HCT116 (cell line): ENCODE results near the gene PWP2.

Experiments used
- CEBPB ChIP-seq: IDR thresholded peaks from 2 replicates; pipeline ENCODE4 v1.6.1; 2012; ENCODE audit warnings: low read depth
- ELF1 ChIP-seq: IDR thresholded peaks from 2 replicates; pipeline ENCODE4 v1.6.1; 2012; ENCODE audit warnings: low read depth, borderline replicate concordance
- EZH2 ChIP-seq: fragments of 200-600 bp; sonication (generic); IDR thresholded peaks from 2 replicates; pipeline ENCODE4 v1.6.1; 2017; ENCODE audit warnings: antibody characterized with exemption, mixed run types
- POLR2A ChIP-seq: IDR thresholded peaks from 2 replicates; pipeline ENCODE4 v1.7.0; 2011; ENCODE audit warnings: borderline replicate concordance; ENCODE audit not compliant: insufficient read depth, insufficient read length; ENCODE audit errors: extremely low read depth
- POLR2AphosphoS5 ChIP-seq: IDR thresholded peaks from 2 replicates; pipeline ENCODE4 v1.6.1; 2011; ENCODE audit warnings: mild to moderate bottlenecking, low read depth, low read length, moderate library complexity
- RAD21 ChIP-seq: IDR thresholded peaks from 2 replicates; pipeline ENCODE4 v1.6.1; 2012; ENCODE audit warnings: low read depth, mild to moderate bottlenecking
- SIN3A ChIP-seq: IDR thresholded peaks from 2 replicates; pipeline ENCODE4 v1.6.1; 2012; ENCODE audit warnings: low read depth
- SP1 ChIP-seq: IDR thresholded peaks from 2 replicates; pipeline ENCODE4 v1.6.1; 2012; ENCODE audit warnings: low read depth
- SRF ChIP-seq: IDR thresholded peaks from 2 replicates; pipeline ENCODE4 v1.6.1; 2012; ENCODE audit warnings: low read depth
- YY1 ChIP-seq: IDR thresholded peaks from 2 replicates; pipeline ENCODE4 v1.6.1; 2011; ENCODE audit warnings: low read length, low read depth, moderate library complexity, mild to moderate bottlenecking; ENCODE audit not compliant: insufficient replicate concordance; ENCODE audit errors: extremely low read depth
- TF ChIP-seq, protein P1 (sequence below), 3 experiments: fragments of 200-600 bp in 1 of 3; sonication (generic) in 1 of 3; IDR thresholded peaks in 2 of 3; conservative IDR thresholded peaks in 1 of 3; 2 replicates each; pipeline ENCODE4 v1.5.1; 2012 to 2017; ENCODE audit warnings: low read depth in 2 of 3, low read length in 2 of 3, antibody characterized with exemption in 1 of 3, borderline replicate concordance in 1 of 3, control low read depth in 1 of 3, mild to moderate bottlenecking in 1 of 3, mixed read lengths in 1 of 3, mixed run types in 1 of 3, moderate library complexity in 1 of 3; ENCODE audit not compliant: insufficient read depth in 1 of 3
- TF ChIP-seq, protein P2 (sequence below): IDR thresholded peaks from 2 replicates; pipeline ENCODE4 v1.6.1; 2011; ENCODE audit warnings: mild to moderate bottlenecking, low read length, moderate library complexity; ENCODE audit not compliant: insufficient replicate concordance; ENCODE audit errors: extremely low read depth
- TF ChIP-seq, protein P3 (sequence below): IDR thresholded peaks from 2 replicates; pipeline ENCODE4 v1.6.1; 2012; ENCODE audit warnings: low read depth
- TF ChIP-seq, protein P4 (sequence below): IDR thresholded peaks from 2 replicates; pipeline ENCODE4 v1.6.1; 2012

DNA sequence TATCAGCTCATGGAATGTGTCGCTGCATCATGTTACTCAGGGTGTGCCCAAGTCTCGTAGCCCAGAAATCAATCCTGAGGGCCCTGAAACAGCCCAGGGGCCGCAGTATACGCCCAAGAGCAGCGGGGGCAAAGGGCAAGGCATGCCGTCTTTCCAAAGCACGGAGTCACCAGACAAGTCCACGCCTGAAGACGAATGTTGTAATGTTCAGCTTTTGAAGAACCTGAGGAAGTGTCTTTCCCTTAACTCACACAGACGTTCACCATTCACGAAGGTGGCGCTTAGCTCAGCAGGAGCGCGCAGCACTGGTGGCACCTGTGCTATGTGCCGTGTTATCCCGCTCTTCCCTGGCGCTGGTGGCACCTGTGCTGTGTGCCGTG, 18.8 kb upstream of the PWP2 start:
- TF ChIP-seq, protein P1, sequence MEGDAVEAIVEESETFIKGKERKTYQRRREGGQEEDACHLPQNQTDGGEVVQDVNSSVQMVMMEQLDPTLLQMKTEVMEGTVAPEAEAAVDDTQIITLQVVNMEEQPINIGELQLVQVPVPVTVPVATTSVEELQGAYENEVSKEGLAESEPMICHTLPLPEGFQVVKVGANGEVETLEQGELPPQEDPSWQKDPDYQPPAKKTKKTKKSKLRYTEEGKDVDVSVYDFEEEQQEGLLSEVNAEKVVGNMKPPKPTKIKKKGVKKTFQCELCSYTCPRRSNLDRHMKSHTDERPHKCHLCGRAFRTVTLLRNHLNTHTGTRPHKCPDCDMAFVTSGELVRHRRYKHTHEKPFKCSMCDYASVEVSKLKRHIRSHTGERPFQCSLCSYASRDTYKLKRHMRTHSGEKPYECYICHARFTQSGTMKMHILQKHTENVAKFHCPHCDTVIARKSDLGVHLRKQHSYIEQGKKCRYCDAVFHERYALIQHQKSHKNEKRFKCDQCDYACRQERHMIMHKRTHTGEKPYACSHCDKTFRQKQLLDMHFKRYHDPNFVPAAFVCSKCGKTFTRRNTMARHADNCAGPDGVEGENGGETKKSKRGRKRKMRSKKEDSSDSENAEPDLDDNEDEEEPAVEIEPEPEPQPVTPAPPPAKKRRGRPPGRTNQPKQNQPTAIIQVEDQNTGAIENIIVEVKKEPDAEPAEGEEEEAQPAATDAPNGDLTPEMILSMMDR (IDR thresholded peaks at IDR 0.05 in 2 of 3, conservative IDR thresholded peaks at IDR 0.05 in 1 of 3; ENCODE audit: borderline replicate concordance in 1 of 3, insufficient read depth in 1 of 3, low read depth in 2 of 3, low read length in 2 of 3): no peak
- TF ChIP-seq SRF (no peak), POLR2A (no peak), RAD21 (no peak), CEBPB (no peak), EZH2 (no peak), SP1 (no peak), SIN3A (no peak), POLR2AphosphoS5 (no peak), YY1 (no peak), ELF1 (no peak)
- TF ChIP-seq, protein P2, sequence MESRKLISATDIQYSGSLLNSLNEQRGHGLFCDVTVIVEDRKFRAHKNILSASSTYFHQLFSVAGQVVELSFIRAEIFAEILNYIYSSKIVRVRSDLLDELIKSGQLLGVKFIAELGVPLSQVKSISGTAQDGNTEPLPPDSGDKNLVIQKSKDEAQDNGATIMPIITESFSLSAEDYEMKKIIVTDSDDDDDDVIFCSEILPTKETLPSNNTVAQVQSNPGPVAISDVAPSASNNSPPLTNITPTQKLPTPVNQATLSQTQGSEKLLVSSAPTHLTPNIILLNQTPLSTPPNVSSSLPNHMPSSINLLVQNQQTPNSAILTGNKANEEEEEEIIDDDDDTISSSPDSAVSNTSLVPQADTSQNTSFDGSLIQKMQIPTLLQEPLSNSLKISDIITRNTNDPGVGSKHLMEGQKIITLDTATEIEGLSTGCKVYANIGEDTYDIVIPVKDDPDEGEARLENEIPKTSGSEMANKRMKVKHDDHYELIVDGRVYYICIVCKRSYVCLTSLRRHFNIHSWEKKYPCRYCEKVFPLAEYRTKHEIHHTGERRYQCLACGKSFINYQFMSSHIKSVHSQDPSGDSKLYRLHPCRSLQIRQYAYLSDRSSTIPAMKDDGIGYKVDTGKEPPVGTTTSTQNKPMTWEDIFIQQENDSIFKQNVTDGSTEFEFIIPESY: no peak
- TF ChIP-seq, protein P3, sequence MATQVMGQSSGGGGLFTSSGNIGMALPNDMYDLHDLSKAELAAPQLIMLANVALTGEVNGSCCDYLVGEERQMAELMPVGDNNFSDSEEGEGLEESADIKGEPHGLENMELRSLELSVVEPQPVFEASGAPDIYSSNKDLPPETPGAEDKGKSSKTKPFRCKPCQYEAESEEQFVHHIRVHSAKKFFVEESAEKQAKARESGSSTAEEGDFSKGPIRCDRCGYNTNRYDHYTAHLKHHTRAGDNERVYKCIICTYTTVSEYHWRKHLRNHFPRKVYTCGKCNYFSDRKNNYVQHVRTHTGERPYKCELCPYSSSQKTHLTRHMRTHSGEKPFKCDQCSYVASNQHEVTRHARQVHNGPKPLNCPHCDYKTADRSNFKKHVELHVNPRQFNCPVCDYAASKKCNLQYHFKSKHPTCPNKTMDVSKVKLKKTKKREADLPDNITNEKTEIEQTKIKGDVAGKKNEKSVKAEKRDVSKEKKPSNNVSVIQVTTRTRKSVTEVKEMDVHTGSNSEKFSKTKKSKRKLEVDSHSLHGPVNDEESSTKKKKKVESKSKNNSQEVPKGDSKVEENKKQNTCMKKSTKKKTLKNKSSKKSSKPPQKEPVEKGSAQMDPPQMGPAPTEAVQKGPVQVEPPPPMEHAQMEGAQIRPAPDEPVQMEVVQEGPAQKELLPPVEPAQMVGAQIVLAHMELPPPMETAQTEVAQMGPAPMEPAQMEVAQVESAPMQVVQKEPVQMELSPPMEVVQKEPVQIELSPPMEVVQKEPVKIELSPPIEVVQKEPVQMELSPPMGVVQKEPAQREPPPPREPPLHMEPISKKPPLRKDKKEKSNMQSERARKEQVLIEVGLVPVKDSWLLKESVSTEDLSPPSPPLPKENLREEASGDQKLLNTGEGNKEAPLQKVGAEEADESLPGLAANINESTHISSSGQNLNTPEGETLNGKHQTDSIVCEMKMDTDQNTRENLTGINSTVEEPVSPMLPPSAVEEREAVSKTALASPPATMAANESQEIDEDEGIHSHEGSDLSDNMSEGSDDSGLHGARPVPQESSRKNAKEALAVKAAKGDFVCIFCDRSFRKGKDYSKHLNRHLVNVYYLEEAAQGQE: no peak
- TF ChIP-seq, protein P4, sequence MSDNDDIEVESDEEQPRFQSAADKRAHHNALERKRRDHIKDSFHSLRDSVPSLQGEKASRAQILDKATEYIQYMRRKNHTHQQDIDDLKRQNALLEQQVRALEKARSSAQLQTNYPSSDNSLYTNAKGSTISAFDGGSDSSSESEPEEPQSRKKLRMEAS: no peak
